Activated CD4-positive, alpha-beta memory T cell treated with anti-CD3 and anti-CD28 coated beads, Interleukin-2, amount 10 ng/mL, durations not matched to agents 7 days and 5 days (primary cell): Measurements from ENCODE around the gene BRIP1. TPM values are rescaled to one million over a fixed set of nuclear protein-coding genes. Genes with fewer than 3 reads are reported as not detected.
A peak's percentile ranks its signal among the peaks of the same experiment; 100 is the strongest.

Source experiments
- CTCF ChIA-PET: fragments of 350-600 bp; sonication (Branson Sonifier 250); formaldehyde crosslinking; loops from one replicate; lab custom pipeline; 2021; ENCODE audit warnings: antibody characterized with exemption, inconsistent platforms; lab: Charles Lee
- POLR2A ChIA-PET: fragments of 350-600 bp; sonication (Branson Sonifier 250); formaldehyde crosslinking; loops from one replicate; lab custom pipeline; 2021; ENCODE audit warnings: antibody characterized with exemption; lab: Charles Lee
- DNase-seq: peaks from one replicate; pipeline ENCODE4 v3.0.0-alpha.2; 2020
- H3K27ac Mint-ChIP-seq: one replicate; pipeline ENCODE4 v1.8.0; 2021; ENCODE audit warnings: mild to moderate bottlenecking, mixed read lengths
- H3K27me3 Mint-ChIP-seq: one replicate; pipeline ENCODE4 v1.8.0; 2021; ENCODE audit warnings: mixed read lengths
- H3K36me3 Mint-ChIP-seq: one replicate; pipeline ENCODE4 v1.8.0; 2021; ENCODE audit warnings: low read depth, mixed read lengths
- H3K4me1 Mint-ChIP-seq: one replicate; pipeline ENCODE4 v1.8.0; 2021; ENCODE audit warnings: mixed read lengths
- H3K4me3 Mint-ChIP-seq: one replicate; pipeline ENCODE4 v1.8.0; 2021; ENCODE audit warnings: mild to moderate bottlenecking, mixed read lengths
- H3K9me3 Mint-ChIP-seq: one replicate; pipeline ENCODE4 v1.8.0; 2021; ENCODE audit warnings: mixed read lengths
- total RNA-seq, 2 experiments: library from RNA; stranded (reverse); gene quantifications; one replicate each; pipeline ENCODE4 v1.2.3, GENCODE V29; 2021

BRIP1 gene
- total RNA-seq, 2 experiments from 2014 or later, result 20.1 to 21.7 TPM

GRCh38 chr17:61645920-61646319 lies 217.4 kb downstream of the BRIP1 start:
- H3K9me3 Mint-ChIP-seq, result peaks cover 3% of the 10 kb centered on the region
- no peak overlapping the region for H3K4me3 Mint-ChIP-seq
- no peak for DNase-seq
- H3K27ac Mint-ChIP-seq, result no peak overlapping the region
- ChIA-PET CTCF (interaction anchor here (0.7 kb wide), 1 partner anchor 420 kb away, joined by 3 read pairs; no protein-coding TSS in a partner anchor), POLR2A (no interaction called here)
- no peaks in the 10 kb centered on the region for H3K4me1 Mint-ChIP-seq
- no peaks in the 10 kb centered on the region for H3K36me3 Mint-ChIP-seq
- peaks cover 32% of the 10 kb centered on the region for H3K27me3 Mint-ChIP-seq

- Mint-ChIP-seq H3K27me3 (peaks cover 29% of the 10 kb centered on the region), H3K4me1 (no peaks in the 10 kb centered on the region), H3K36me3 (no peaks in the 10 kb centered on the region), H3K9me3 (no peaks in the 10 kb centered on the region), H3K27ac (no peak overlapping the region), H3K4me3 (no peak overlapping the region)
- CTCF ChIA-PET, result interaction anchor here (0.6 kb wide), 1 partner anchor 9 kb away, joined by 4 read pairs; no protein-coding TSS in a partner anchor
- DNase-seq, result no peak
- POLR2A ChIA-PET, result no interaction called here
Measured at GRCh38 chr17:61644800-61645774, 218.2 kb downstream of the BRIP1 start.

GRCh38 chr17:61642768-61643167 lies 220.6 kb downstream of the BRIP1 start:
- ChIA-PET CTCF (interaction anchor here (1.7 kb wide), 1 partner anchor 194 kb away, joined by 6 read pairs; no protein-coding TSS in a partner anchor), POLR2A (no interaction called here)
- Mint-ChIP-seq H3K36me3 (no peaks in the 10 kb centered on the region), H3K4me3 (no peak overlapping the region), H3K9me3 (no peaks in the 10 kb centered on the region), H3K4me1 (no peaks in the 10 kb centered on the region), H3K27me3 (peaks cover 37% of the 10 kb centered on the region), H3K27ac (no peak overlapping the region)
- DNase-seq, result no peak

- H3K27me3 Mint-ChIP-seq, result peaks cover 44% of the 10 kb centered on the region
- H3K36me3 Mint-ChIP-seq, result no peaks in the 10 kb centered on the region
- POLR2A ChIA-PET, result no interaction called here
- H3K27ac Mint-ChIP-seq, result no peak overlapping the region
- H3K4me1 Mint-ChIP-seq, result no peaks in the 10 kb centered on the region
- H3K4me3 Mint-ChIP-seq, result no peak overlapping the region
- CTCF ChIA-PET, result interaction anchor here (1.7 kb wide), 1 partner anchor 195 kb away, joined by 6 read pairs; no protein-coding TSS in a partner anchor
- no peak for DNase-seq
- no peaks in the 10 kb centered on the region for H3K9me3 Mint-ChIP-seq
Measured at GRCh38 chr17:61641715-61642114, 221.6 kb downstream of the BRIP1 start.

GRCh38 chr17:61641084-61641483 lies 222.2 kb downstream of the BRIP1 start:
- ChIA-PET CTCF (interaction anchor here (1.7 kb wide), 1 partner anchor 195 kb away, joined by 6 read pairs; no protein-coding TSS in a partner anchor), POLR2A (no interaction called here)
- H3K9me3 Mint-ChIP-seq, result no peaks in the 10 kb centered on the region
- no peaks in the 10 kb centered on the region for H3K4me1 Mint-ChIP-seq
- H3K27ac Mint-ChIP-seq, result no peak overlapping the region
- no peaks in the 10 kb centered on the region for H3K36me3 Mint-ChIP-seq
- H3K4me3 Mint-ChIP-seq, result no peak overlapping the region
- no peak for DNase-seq
- peaks cover 46% of the 10 kb centered on the region for H3K27me3 Mint-ChIP-seq

GRCh38 chr17:61639818-61640217 lies 223.5 kb downstream of the BRIP1 start:
- ChIA-PET POLR2A (no interaction called here), CTCF (interaction anchor here (0.5 to 0.6 kb wide), 2 partner anchors 57 to 201 kb away, joined by 3 to 4 read pairs; no protein-coding TSS in a partner anchor)
- no peaks in the 10 kb centered on the region for H3K9me3 Mint-ChIP-seq
- H3K4me1 Mint-ChIP-seq, result no peaks in the 10 kb centered on the region
- no peak for DNase-seq
- H3K4me3 Mint-ChIP-seq, result no peak overlapping the region
- H3K36me3 Mint-ChIP-seq, result no peaks in the 10 kb centered on the region
- peaks cover 51% of the 10 kb centered on the region for H3K27me3 Mint-ChIP-seq
- no peak overlapping the region for H3K27ac Mint-ChIP-seq

GRCh38 chr17:61638087-61638486 lies 225.2 kb downstream of the BRIP1 start:
- H3K9me3 Mint-ChIP-seq, result no peaks in the 10 kb centered on the region
- H3K4me1 Mint-ChIP-seq, result no peaks in the 10 kb centered on the region
- POLR2A ChIA-PET, result interaction anchor here (0.7 kb wide), 1 partner anchor 1239 kb away, joined by 3 read pairs; no protein-coding TSS in a partner anchor
- no peaks in the 10 kb centered on the region for H3K36me3 Mint-ChIP-seq
- no peak overlapping the region for H3K27ac Mint-ChIP-seq
- peaks cover 57% of the 10 kb centered on the region for H3K27me3 Mint-ChIP-seq
- DNase-seq, result no peak
- CTCF ChIA-PET, result interaction anchor here (1.9 to 3.6 kb wide), 2 partner anchors 198 to 471 kb away, joined by 5 to 19 read pairs; no protein-coding TSS in a partner anchor
- H3K4me3 Mint-ChIP-seq, result no peak overlapping the region

- ChIA-PET CTCF (interaction anchor here (0.6 to 3.6 kb wide), 10 partner anchors 9 to 491 kb away, joined by 3 to 19 read pairs (median 4); no protein-coding TSS in a partner anchor), POLR2A (no interaction called here)
- Mint-ChIP-seq H3K9me3 (no peaks in the 10 kb centered on the region), H3K36me3 (no peaks in the 10 kb centered on the region), H3K27me3 (peaks cover 66% of the 10 kb centered on the region), H3K27ac (no peak overlapping the region), H3K4me1 (no peaks in the 10 kb centered on the region), H3K4me3 (no peak overlapping the region)
- peak; percentile 66 for DNase-seq
Measured at GRCh38 chr17:61635913-61636432, 227.4 kb downstream of the BRIP1 start.

GRCh38 chr17:61634942-61635538 lies 228.3 kb downstream of the BRIP1 start:
- no peak overlapping the region for H3K27ac Mint-ChIP-seq

GRCh38 chr17:61634011-61634539 lies 229.3 kb downstream of the BRIP1 start:
- no peak for DNase-seq
- Mint-ChIP-seq H3K9me3 (no peaks in the 10 kb centered on the region), H3K4me3 (no peak overlapping the region), H3K27me3 (peaks cover 62% of the 10 kb centered on the region), H3K27ac (no peak overlapping the region), H3K36me3 (no peaks in the 10 kb centered on the region), H3K4me1 (no peaks in the 10 kb centered on the region)
- ChIA-PET CTCF (interaction anchor here (0.6 to 3.3 kb wide), 5 partner anchors 200 to 476 kb away, joined by 3 to 13 read pairs (median 4); no protein-coding TSS in a partner anchor), POLR2A (no interaction called here)

More at GRCh38 chr17:61634942-61635538, 228.3 kb downstream of the BRIP1 start:
- no peak for DNase-seq
- H3K27me3 Mint-ChIP-seq, result peaks cover 68% of the 10 kb centered on the region
- no peaks in the 10 kb centered on the region for H3K9me3 Mint-ChIP-seq
- no peak overlapping the region for H3K4me3 Mint-ChIP-seq
- H3K4me1 Mint-ChIP-seq, result no peaks in the 10 kb centered on the region
- H3K36me3 Mint-ChIP-seq, result no peaks in the 10 kb centered on the region
- POLR2A ChIA-PET, result interaction anchor here (1.1 kb wide), 1 partner anchor 431 kb away, joined by 3 read pairs; no protein-coding TSS in a partner anchor
- CTCF ChIA-PET, result interaction anchor here (0.7 to 3.6 kb wide), 8 partner anchors 12 to 475 kb away, joined by 3 to 19 read pairs (median 6); no protein-coding TSS in a partner anchor

- POLR2A ChIA-PET, result no interaction called here
- no peaks in the 10 kb centered on the region for H3K4me1 Mint-ChIP-seq
- peaks cover 53% of the 10 kb centered on the region for H3K27me3 Mint-ChIP-seq
- H3K9me3 Mint-ChIP-seq, result no peaks in the 10 kb centered on the region
- CTCF ChIA-PET, result no interaction called here
- DNase-seq, result no peak
- no peak overlapping the region for H3K4me3 Mint-ChIP-seq
- H3K27ac Mint-ChIP-seq, result no peak overlapping the region
- H3K36me3 Mint-ChIP-seq, result no peaks in the 10 kb centered on the region
Measured at GRCh38 chr17:61632826-61633225, 230.5 kb downstream of the BRIP1 start.

- CTCF ChIA-PET, result no interaction called here
Measured at GRCh38 chr17:61631800-61632199, 231.5 kb downstream of the BRIP1 start.

More at GRCh38 chr17:61631800-61632199, 231.5 kb downstream of the BRIP1 start:
- no peaks in the 10 kb centered on the region for H3K4me1 Mint-ChIP-seq
- H3K27me3 Mint-ChIP-seq, result peaks cover 50% of the 10 kb centered on the region
- no peaks in the 10 kb centered on the region for H3K9me3 Mint-ChIP-seq
- POLR2A ChIA-PET, result no interaction called here
- H3K27ac Mint-ChIP-seq, result no peak overlapping the region
- no peaks in the 10 kb centered on the region for H3K36me3 Mint-ChIP-seq
- no peak for DNase-seq
- no peak overlapping the region for H3K4me3 Mint-ChIP-seq
